Upper lobe of left lung (tissue), 6 donors: ENCODE measurements around the gene WDR59. TPM values are rescaled to one million over a fixed set of nuclear protein-coding genes. Genes with fewer than 3 reads are reported as not detected.
A peak's percentile ranks its signal among the peaks of the same experiment; 100 is the strongest.

Experiments
- ATAC-seq, 2 donors: fragments of 200-7000 bp; cut with Tn5 transposase; one replicate each; pipeline ENCODE4 v1.9.1; 2022; ENCODE audit warnings: mild to moderate bottlenecking in 2 of 2, moderate library complexity in 2 of 2; ENCODE audit not compliant: low FRiP score in 2 of 2
- DNase-seq, 2 donors: peaks; one replicate each; pipeline ENCODE4 v3.0.0-alpha.2; 2019 to 2020
- H3K27ac ChIP-seq, 4 donors: fragments of 200-600 bp; sonication (generic); one replicate each; pipeline ENCODE4 v1.5.1; 2016 to 2019
- H3K27me3 ChIP-seq, 4 donors: fragments of 200-600 bp; sonication (generic); one replicate each; pipeline ENCODE4 v1.5.1; 2017 to 2019
- H3K36me3 ChIP-seq, 4 donors: fragments of 200-600 bp; sonication (generic); one replicate each; pipeline ENCODE4 v1.5.1; 2016 to 2019
- H3K4me1 ChIP-seq, 4 donors: fragments of 200-600 bp; sonication (generic); one replicate each; pipeline ENCODE4 v1.5.1; 2018 to 2019
- H3K4me3 ChIP-seq, 4 donors: fragments of 200-600 bp; sonication (generic); one replicate each; pipeline ENCODE4 v1.5.1; 2017 to 2019; ENCODE audit warnings: mild to moderate bottlenecking in 2 of 4, moderate library complexity in 1 of 4
- H3K9me3 ChIP-seq, 4 donors: fragments of 200-600 bp; sonication (generic); one replicate each; pipeline ENCODE4 v1.5.1; 2018 to 2019
- CTCF ChIP-seq, 6 experiments: fragments of 450-650 bp in 4 of 6; fragments of 200-600 bp in 2 of 6; sonication (generic) in 2 of 6; IDR thresholded peaks; one replicate each; pipeline ENCODE4 v1.5.1; 2016 to 2019; ENCODE audit warnings: antibody characterized with exemption in 6 of 6
- EP300 ChIP-seq, 4 donors: sonication (generic); formaldehyde crosslinking; IDR thresholded peaks; one replicate each; pipeline ENCODE4 v1.5.1; 2017; ENCODE audit warnings: antibody characterized with exemption in 4 of 4, control low read depth in 2 of 4
- POLR2A ChIP-seq, 4 donors: fragments of 450-650 bp; IDR thresholded peaks; one replicate each; pipeline ENCODE4 v1.5.1; 2016 to 2017; ENCODE audit warnings: antibody characterized with exemption in 4 of 4, mild to moderate bottlenecking in 2 of 4
- POLR2AphosphoS5 ChIP-seq, 2 donors: sonication (generic); formaldehyde crosslinking; IDR thresholded peaks; one replicate each; pipeline ENCODE4 v1.5.1; 2017; ENCODE audit warnings: antibody characterized with exemption in 2 of 2
- WGBS, 2 donors: methylation state at CpG; one replicate each; pipeline ENCODE4 v1.1.5; 2017 to 2018; 5-methylcytosine and 5-hydroxymethylcytosine counted together
- total RNA-seq, 6 donors: library from RNA; depleted of rRNA in 4 of 6; stranded (reverse); fragments of >200 nt in 4 of 6; gene quantifications; one replicate each; pipeline versions ENCODE4 v1.1.0 to v1.2.1, GENCODE V29; 2016 to 2021
- donor health status: DM: no; HTN: no; CAD: no; lungs with moderate emphysema.
- donor health status: DM: no; HTN: yes; CAD: no; lungs with severe emphysema.

Gene WDR59
- total RNA-seq, 6 donors from 2014 or later: 16.0 to 138 (median 37.5) TPM

GRCh38 chr16:75012380-75013081 is 27.6 kb upstream of the WDR59 start:
- H3K36me3 ChIP-seq: no peaks in the 10 kb centered on the region
- no peaks in the 10 kb centered on the region for H3K9me3 ChIP-seq
- ATAC-seq: peak; percentile 19 to 33
- no peak overlapping the region for H3K4me3 ChIP-seq
- H3K27ac ChIP-seq: peak overlapping the region; percentile 66 to 89 (median 80)
- H3K27me3 ChIP-seq: no peaks in the 10 kb centered on the region
- DNase-seq: no peak
- H3K4me1 ChIP-seq: peaks cover 28 to 43% (median 37%) of the 10 kb centered on the region in 4 donors
- WGBS, 2 donors: 33 to 38% methylated on average over 7 to 8 of the region's 8 CpGs
- no peak for TF ChIP-seq POLR2AphosphoS5 (IDR thresholded peaks at IDR 0.05)
- no peak for TF ChIP-seq EP300 (IDR thresholded peaks at IDR 0.05)
- TF ChIP-seq CTCF (IDR thresholded peaks at IDR 0.05): no peak
- no peak for TF ChIP-seq POLR2A (IDR thresholded peaks at IDR 0.05)

- DNase-seq (peak in 1 of 2 donors; percentile 35), ATAC-seq (peak; percentile 55 to 90)
- TF ChIP-seq EP300 (IDR thresholded peaks at IDR 0.05) (peak in 1 of 4 donors; percentile 1), CTCF (IDR thresholded peaks at IDR 0.05) (no peak)
- Histone ChIP-seq H3K36me3 (no peaks in the 10 kb centered on the region), H3K27ac (peak overlapping the region; percentile 66 to 89 (median 80)), H3K4me1 (peaks cover 28 to 39% (median 35%) of the 10 kb centered on the region in 4 donors), H3K4me3 (no peak overlapping the region), H3K9me3 (no peaks in the 10 kb centered on the region), H3K27me3 (no peaks in the 10 kb centered on the region)
- 27 to 37% methylated on average over 3 of the region's 3 CpGs for WGBS, 2 donors
Observed at GRCh38 chr16:75011634-75012307, 26.8 kb upstream of the WDR59 start.

- TF ChIP-seq POLR2AphosphoS5 (IDR thresholded peaks at IDR 0.05): no peak
- no peak for TF ChIP-seq CTCF (IDR thresholded peaks at IDR 0.05)
- TF ChIP-seq EP300 (IDR thresholded peaks at IDR 0.05): no peak
- no peak for TF ChIP-seq POLR2A (IDR thresholded peaks at IDR 0.05)
- WGBS, 2 donors: 63 to 88% methylated on average over 3 of the region's 3 CpGs
- H3K36me3 ChIP-seq: no peaks in the 10 kb centered on the region
- no peaks in the 10 kb centered on the region for H3K27me3 ChIP-seq
- H3K4me3 ChIP-seq: no peak overlapping the region
- H3K27ac ChIP-seq: peak overlapping the region in 2 of 4 donors; percentile 85 to 89
- no peaks in the 10 kb centered on the region for H3K9me3 ChIP-seq
- no peak for DNase-seq
- no peak for ATAC-seq
- H3K4me1 ChIP-seq: peaks cover 28 to 35% (median 32%) of the 10 kb centered on the region in 4 donors
Observed at GRCh38 chr16:75010427-75010826, 25.5 kb upstream of the WDR59 start.

GRCh38 chr16:75007443-75007842 is 22.5 kb upstream of the WDR59 start:
- Histone ChIP-seq H3K4me3 (no peak overlapping the region), H3K4me1 (peaks cover 16 to 33% (median 22%) of the 10 kb centered on the region in 4 donors), H3K9me3 (no peaks in the 10 kb centered on the region), H3K27me3 (no peaks in the 10 kb centered on the region), H3K27ac (no peak overlapping the region), H3K36me3 (no peaks in the 10 kb centered on the region)
- 57 to 76% methylated on average over 1 of the region's 1 CpG for WGBS, 2 donors
- no peak for TF ChIP-seq POLR2A (IDR thresholded peaks at IDR 0.05)
- no peak for TF ChIP-seq EP300 (IDR thresholded peaks at IDR 0.05)
- TF ChIP-seq CTCF (IDR thresholded peaks at IDR 0.05): no peak
- no peak for TF ChIP-seq POLR2AphosphoS5 (IDR thresholded peaks at IDR 0.05)
- ATAC-seq (no peak), DNase-seq (no peak)
